Measurements from ENCODE around the gene WDR83.

- TF ChIP-seq, protein P1, sequence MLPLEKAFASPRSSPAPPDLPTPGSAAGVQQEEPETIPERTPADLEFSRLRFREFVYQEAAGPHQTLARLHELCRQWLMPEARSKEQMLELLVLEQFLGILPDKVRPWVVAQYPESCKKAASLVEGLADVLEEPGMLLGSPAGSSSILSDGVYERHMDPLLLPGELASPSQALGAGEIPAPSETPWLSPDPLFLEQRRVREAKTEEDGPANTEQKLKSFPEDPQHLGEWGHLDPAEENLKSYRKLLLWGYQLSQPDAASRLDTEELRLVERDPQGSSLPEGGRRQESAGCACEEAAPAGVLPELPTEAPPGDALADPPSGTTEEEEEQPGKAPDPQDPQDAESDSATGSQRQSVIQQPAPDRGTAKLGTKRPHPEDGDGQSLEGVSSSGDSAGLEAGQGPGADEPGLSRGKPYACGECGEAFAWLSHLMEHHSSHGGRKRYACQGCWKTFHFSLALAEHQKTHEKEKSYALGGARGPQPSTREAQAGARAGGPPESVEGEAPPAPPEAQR (tag by site-specific recombination; IDR thresholded peaks at IDR 0.05), result no peak
- TF ChIP-seq, protein P2, sequence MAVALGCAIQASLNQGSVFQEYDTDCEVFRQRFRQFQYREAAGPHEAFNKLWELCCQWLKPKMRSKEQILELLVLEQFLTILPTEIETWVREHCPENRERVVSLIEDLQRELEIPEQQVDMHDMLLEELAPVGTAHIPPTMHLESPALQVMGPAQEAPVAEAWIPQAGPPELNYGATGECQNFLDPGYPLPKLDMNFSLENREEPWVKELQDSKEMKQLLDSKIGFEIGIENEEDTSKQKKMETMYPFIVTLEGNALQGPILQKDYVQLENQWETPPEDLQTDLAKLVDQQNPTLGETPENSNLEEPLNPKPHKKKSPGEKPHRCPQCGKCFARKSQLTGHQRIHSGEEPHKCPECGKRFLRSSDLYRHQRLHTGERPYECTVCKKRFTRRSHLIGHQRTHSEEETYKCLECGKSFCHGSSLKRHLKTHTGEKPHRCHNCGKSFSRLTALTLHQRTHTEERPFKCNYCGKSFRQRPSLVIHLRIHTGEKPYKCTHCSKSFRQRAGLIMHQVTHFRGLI (tag by site-specific recombination; IDR thresholded peaks at IDR 0.05), result no peak
- TF ChIP-seq KLF16 (tag by site-specific recombination; IDR thresholded peaks at IDR 0.05), result no peak
- no peak for TF ChIP-seq HOXA7 (CRISPR knock-in tag; IDR thresholded peaks at IDR 0.05; ENCODE audit: borderline replicate concordance)
- no peak for TF ChIP-seq KLF1 (tag by site-specific recombination; IDR thresholded peaks at IDR 0.05)
- no peak for TF ChIP-seq PRDM10 (tag by site-specific recombination; IDR thresholded peaks at IDR 0.05)
- TF ChIP-seq YY1 (tag by site-specific recombination; IDR thresholded peaks at IDR 0.05), result no peak
- no peak for TF ChIP-seq ZNF274 (IDR thresholded peaks at IDR 0.05; ENCODE audit: low read length)
- TF ChIP-seq ZNF274 (tag by site-specific recombination; IDR thresholded peaks at IDR 0.05; ENCODE audit: borderline replicate concordance), result no peak
- no peak for TF ChIP-seq ZNF610 (tag by site-specific recombination; IDR thresholded peaks at IDR 0.05; ENCODE audit: borderline replicate concordance)
Measured at GRCh38 chr19:12641456-12641855, 25.2 kb upstream of the WDR83 start.

Measured in HEK293 (cell line).